PFSK-1 (cell line): ENCODE results near the gene NUDC.

Experiments used
- FOXP2 ChIP-seq: optimal IDR thresholded peaks from 2 replicates; pipeline ENCODE3; 2011; ENCODE audit warnings: borderline replicate concordance, control low read depth, inconsistent platforms; ENCODE audit not compliant: insufficient read depth; ENCODE audit errors: extremely low read length, extremely low read depth
- POLR2AphosphoS5 ChIP-seq: IDR thresholded peaks from 2 replicates; pipeline ENCODE4 v1.6.1; 2012; ENCODE audit warnings: low read depth, mild to moderate bottlenecking, control low read depth, low read length, moderate library complexity
- SIN3A ChIP-seq: IDR thresholded peaks from 2 replicates; pipeline ENCODE4 v1.6.1; 2012; ENCODE audit warnings: mild to moderate bottlenecking, low read length, moderate library complexity, borderline replicate concordance; ENCODE audit not compliant: insufficient read depth
- TAF1 ChIP-seq: IDR thresholded peaks from 2 replicates; pipeline ENCODE4 v1.6.1; 2012; ENCODE audit warnings: low read length, control low read depth, borderline replicate concordance; ENCODE audit not compliant: insufficient read depth
- TF ChIP-seq, protein P1 (sequence below), 2 experiments: IDR thresholded peaks; 2 replicates each; pipeline versions ENCODE4 v1.6.1 to v1.8.0; 2011 to 2012; ENCODE audit warnings: low read depth in 2 of 2, low read length in 2 of 2, control low read depth in 1 of 2, inconsistent platforms in 1 of 2, mild to moderate bottlenecking in 1 of 2, moderate library complexity in 1 of 2; ENCODE audit not compliant: insufficient read depth in 1 of 2

The NUDC gene

GRCh38 chr1:26949266-26949925 is 27.9 kb downstream of the NUDC start:
- TF ChIP-seq TAF1 (no peak), POLR2AphosphoS5 (no peak), SIN3A (no peak), FOXP2 (no peak)
- TF ChIP-seq, protein P1, sequence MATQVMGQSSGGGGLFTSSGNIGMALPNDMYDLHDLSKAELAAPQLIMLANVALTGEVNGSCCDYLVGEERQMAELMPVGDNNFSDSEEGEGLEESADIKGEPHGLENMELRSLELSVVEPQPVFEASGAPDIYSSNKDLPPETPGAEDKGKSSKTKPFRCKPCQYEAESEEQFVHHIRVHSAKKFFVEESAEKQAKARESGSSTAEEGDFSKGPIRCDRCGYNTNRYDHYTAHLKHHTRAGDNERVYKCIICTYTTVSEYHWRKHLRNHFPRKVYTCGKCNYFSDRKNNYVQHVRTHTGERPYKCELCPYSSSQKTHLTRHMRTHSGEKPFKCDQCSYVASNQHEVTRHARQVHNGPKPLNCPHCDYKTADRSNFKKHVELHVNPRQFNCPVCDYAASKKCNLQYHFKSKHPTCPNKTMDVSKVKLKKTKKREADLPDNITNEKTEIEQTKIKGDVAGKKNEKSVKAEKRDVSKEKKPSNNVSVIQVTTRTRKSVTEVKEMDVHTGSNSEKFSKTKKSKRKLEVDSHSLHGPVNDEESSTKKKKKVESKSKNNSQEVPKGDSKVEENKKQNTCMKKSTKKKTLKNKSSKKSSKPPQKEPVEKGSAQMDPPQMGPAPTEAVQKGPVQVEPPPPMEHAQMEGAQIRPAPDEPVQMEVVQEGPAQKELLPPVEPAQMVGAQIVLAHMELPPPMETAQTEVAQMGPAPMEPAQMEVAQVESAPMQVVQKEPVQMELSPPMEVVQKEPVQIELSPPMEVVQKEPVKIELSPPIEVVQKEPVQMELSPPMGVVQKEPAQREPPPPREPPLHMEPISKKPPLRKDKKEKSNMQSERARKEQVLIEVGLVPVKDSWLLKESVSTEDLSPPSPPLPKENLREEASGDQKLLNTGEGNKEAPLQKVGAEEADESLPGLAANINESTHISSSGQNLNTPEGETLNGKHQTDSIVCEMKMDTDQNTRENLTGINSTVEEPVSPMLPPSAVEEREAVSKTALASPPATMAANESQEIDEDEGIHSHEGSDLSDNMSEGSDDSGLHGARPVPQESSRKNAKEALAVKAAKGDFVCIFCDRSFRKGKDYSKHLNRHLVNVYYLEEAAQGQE (IDR thresholded peaks at IDR 0.05; ENCODE audit: insufficient read depth in 1 of 2, low read depth in 2 of 2, low read length in 2 of 2), result no peak

DNA sequence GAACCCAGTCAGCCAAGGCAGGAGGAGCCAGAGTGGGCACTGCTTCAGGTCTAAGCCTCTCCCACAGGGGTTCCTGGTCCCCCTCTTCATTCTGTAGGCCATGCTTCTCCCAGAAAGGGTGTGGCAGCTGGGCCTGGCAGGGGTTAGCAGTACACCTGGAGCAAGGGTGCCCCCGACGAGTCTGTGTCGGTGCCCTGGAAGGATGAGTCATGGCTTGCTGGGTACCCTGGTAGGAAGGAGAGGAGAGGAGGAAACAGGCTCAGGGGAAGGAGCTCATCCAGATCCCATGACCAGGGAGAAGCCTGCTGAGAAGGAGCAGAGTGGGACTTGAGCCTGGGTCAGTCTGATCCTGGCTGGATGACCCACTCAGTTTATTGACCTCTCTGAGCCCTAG is 28.4 kb downstream of the NUDC start:
- TF ChIP-seq TAF1 (no peak), SIN3A (no peak), FOXP2 (no peak), POLR2AphosphoS5 (no peak)
- TF ChIP-seq, protein P1 (IDR thresholded peaks at IDR 0.05; ENCODE audit: insufficient read depth in 1 of 2, low read depth in 2 of 2, low read length in 2 of 2), result no peak

- TF ChIP-seq, protein P1 (IDR thresholded peaks at IDR 0.05; ENCODE audit: insufficient read depth in 1 of 2, low read depth in 2 of 2, low read length in 2 of 2), result no peak
- TF ChIP-seq SIN3A (no peak), POLR2AphosphoS5 (no peak), FOXP2 (no peak), TAF1 (no peak)
Measured at GRCh38 chr1:26950602-26951001, 29.1 kb downstream of the NUDC start.

- no peak for TF ChIP-seq TAF1
- TF ChIP-seq, protein P1 (IDR thresholded peaks at IDR 0.05; ENCODE audit: insufficient read depth in 1 of 2, low read depth in 2 of 2, low read length in 2 of 2), result no peak
- TF ChIP-seq POLR2AphosphoS5, result no peak
- TF ChIP-seq SIN3A, result no peak
- TF ChIP-seq FOXP2, result no peak
Measured at GRCh38 chr1:26951216-26951615, 29.7 kb downstream of the NUDC start.
